GM06990 (cell line): ENCODE measurements around the gene CD248.
A peak's percentile ranks its signal among the peaks of the same experiment; 100 is the strongest.
"Not testable (repeated sequence)": the region's sequence is repeated elsewhere in the genome, so short reads cannot be mapped to it uniquely, and the experiment has no call there.

Experiments used
- DNase-seq: peaks from one replicate; pipeline ENCODE4 v3.0.0-alpha.2; 2011; ENCODE audit not compliant: insufficient read length; ENCODE audit errors: extremely low read depth
- H3K27me3 ChIP-seq: replicated peaks from 2 replicates; pipeline ENCODE4 v1.6.0; 2011; ENCODE audit warnings: low read length; ENCODE audit not compliant: control insufficient read depth, insufficient read depth
- H3K36me3 ChIP-seq: 2 replicates; pipeline ENCODE4 v1.5.1; 2011; ENCODE audit warnings: low read length; ENCODE audit not compliant: control insufficient read depth, insufficient read depth
- H3K4me3 ChIP-seq: replicated peaks from 2 replicates; pipeline ENCODE4 v1.5.1; 2011; ENCODE audit warnings: low read depth, mild to moderate bottlenecking, control low read depth, low read length
- TF ChIP-seq, protein P1 (sequence below): IDR thresholded peaks from 2 replicates; pipeline ENCODE4 v1.5.1; 2011; ENCODE audit warnings: low read length, control low read depth, mild to moderate bottlenecking, inconsistent platforms; ENCODE audit not compliant: insufficient read depth, poor library complexity, severe bottlenecking

Gene CD248

DNA sequence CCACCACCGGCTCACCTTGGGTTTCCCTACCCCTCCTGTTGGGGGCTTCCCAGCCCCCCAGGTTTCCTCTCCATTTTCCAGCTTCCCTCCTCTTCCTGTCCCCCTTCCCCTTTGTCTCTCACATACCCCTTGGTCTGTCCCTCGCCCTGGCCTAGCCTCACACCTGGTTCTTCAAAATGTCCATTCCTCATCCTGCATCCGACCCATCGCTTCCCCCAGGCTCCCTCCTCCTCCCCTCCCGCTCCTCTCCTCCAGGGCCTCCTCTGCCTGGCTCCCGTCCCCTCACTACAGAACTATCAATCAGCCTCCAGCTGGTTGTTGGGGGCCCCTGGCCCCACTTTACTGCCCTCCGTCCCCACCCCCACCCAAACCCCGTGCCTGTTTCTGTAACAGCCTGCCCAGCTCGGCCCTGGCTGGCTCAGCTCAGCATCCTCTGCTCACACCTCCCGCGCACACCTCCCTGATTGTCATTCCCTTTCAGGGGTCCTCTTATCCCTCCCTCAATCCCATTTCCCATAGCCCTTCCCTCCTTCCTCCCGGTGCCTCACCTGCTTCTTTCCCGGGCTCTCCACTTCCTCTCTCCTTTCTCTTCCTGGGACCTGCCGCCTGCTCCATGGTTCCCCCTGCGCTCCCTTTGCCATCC, 37.6 kb downstream of the CD248 start:
- Histone ChIP-seq H3K27me3 (no peaks in the 10 kb centered on the region), H3K4me3 (no peak overlapping the region), H3K36me3 (peaks cover 15% of the 10 kb centered on the region)
- TF ChIP-seq, protein P1, sequence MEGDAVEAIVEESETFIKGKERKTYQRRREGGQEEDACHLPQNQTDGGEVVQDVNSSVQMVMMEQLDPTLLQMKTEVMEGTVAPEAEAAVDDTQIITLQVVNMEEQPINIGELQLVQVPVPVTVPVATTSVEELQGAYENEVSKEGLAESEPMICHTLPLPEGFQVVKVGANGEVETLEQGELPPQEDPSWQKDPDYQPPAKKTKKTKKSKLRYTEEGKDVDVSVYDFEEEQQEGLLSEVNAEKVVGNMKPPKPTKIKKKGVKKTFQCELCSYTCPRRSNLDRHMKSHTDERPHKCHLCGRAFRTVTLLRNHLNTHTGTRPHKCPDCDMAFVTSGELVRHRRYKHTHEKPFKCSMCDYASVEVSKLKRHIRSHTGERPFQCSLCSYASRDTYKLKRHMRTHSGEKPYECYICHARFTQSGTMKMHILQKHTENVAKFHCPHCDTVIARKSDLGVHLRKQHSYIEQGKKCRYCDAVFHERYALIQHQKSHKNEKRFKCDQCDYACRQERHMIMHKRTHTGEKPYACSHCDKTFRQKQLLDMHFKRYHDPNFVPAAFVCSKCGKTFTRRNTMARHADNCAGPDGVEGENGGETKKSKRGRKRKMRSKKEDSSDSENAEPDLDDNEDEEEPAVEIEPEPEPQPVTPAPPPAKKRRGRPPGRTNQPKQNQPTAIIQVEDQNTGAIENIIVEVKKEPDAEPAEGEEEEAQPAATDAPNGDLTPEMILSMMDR, result no peak
- no peak for DNase-seq

DNA sequence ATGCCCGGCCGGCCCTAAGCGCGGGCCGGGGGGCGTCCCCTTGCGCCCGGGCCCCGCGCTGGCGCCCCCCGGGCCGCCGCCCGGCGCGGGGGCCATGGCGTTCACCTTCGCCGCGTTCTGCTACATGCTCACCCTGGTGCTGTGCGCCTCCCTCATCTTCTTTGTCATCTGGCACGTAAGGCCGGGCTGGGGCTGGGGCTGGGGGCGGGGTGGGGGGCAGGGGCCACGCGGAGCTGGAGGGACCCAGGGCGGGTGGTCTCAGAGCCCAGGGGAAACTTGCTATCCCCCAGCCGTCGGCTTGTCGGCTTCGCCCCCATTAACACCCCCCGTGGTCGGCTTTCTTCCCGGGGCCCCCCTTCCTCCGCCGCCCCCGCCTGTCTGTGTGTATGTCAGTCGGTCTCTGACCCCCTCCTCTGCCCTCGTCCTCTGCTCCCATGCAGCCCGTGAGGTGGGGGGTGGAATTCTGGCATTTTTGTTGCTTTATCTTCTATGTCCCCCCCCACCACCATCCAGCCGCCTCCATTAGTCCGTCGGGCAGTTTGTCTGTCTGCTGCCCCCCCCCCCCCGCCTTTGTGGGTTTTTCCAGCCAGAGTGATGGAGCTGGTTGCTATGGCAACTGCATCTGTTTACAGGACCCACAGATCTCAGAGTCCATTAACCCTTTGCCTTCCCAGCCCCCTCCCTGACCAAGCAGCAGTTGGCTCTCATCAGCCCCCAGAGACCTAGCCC, 38.3 kb downstream of the CD248 start:
- TF ChIP-seq, protein P1, result no peak
- no peak for DNase-seq
- Histone ChIP-seq H3K4me3 (no peak overlapping the region), H3K27me3 (no peaks in the 10 kb centered on the region), H3K36me3 (peaks cover 18% of the 10 kb centered on the region)

DNA sequence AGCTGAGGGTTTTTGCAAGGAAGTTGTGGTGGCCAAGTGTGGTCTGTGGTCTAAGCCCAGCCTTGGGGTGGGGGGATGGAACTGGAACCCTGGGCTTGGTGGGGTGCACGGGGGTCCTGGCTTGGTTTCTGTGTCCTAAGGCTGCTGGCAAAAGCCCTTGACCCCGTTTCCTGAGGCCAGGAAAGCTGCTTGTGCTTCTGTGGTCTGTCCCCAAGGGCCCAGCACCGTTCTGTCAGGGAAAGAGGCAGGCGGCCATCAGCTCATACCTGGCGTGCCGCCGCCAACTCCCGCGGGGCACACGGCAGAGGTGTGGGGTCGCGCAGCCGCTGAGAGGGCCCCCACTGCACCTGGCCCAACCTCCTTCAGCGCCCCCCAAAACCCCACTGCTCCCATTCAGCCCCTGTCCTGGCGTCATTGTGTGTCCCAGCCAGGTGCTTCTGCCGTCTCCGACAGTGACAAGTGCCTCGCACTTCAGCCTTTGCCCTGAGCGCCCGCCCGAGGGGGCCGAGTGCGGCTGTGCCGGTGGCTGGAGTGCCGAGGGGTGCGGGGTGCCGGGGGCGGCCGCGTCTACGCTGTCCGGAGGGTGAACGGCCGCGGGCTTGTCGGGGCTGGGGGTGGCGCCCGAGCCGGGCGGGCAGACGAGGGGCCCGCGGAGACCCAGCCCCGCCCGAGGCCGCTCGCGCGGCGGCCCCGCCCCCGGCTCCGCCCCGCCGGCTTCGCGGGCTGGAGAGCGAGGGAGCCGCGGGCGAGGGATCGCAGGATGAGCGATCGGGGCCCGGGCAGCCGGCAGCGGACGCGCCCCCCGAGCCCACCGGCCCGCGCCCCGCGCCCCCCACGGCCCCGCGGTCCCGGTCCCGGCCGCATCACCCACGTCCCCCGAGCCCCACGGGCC, 39.1 kb downstream of the CD248 start, which contains the start of gene CNIH2:
TSS of gene CNIH2 (plus strand) at position 705 of the 892 bp plus-strand sequence. CDS start 282 bp downstream, outside the sequence.
- 0 out of 2 replicates have a peak within 1 kb of the TSS, but pooled peaks have one; percentile 22 for H3K4me3 ChIP-seq
- DNase-seq, result no peak
- H3K36me3 ChIP-seq, result peaks cover 24% of the 10 kb centered on the region
- TF ChIP-seq, protein P1, result no peak
- H3K27me3 ChIP-seq, result no peaks in the 10 kb centered on the region

DNA sequence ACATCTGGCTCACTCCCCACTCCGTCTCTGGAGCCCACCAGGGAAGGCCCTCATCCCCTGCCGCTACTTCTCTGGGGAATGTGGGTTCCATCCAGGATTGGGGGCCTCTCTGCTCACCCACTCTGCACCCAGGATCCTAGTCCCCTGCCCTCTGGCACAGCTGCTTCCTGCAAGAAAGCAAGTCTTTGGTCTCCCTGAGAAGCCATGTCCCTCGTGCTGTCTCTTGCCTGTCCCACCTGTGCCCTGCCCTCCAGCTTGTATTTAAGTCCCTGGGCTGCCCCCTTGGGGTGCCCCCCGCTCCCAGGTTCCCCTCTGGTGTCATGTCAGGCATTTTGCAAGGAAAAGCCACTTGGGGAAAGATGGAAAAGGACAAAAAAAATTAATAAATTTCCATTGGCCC, 39.8 kb downstream of the CD248 start:
- not testable (repeated sequence) for H3K27me3 ChIP-seq, H3K4me3 ChIP-seq, DNase-seq
- peaks cover 28% of the 10 kb centered on the region for H3K36me3 ChIP-seq

DNA sequence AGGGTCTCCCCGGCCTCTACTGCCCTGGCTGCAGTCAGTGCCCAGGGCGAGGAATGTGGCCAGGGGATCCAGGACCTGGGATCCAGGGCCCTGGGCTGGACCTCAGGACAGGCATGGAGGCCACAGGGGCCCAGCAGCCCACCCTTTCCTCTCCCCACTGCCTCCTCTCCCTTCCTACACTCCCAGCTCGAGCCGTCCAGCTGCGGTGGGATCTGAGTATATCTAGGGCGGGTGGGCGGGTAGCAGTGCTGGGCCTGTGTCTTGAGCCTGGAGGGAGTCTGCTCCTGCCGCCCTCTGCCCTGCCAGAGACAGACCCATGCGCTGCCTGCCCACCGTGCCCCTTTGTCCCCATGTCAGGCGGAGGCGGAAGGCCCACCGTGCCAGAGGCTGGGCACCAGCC, 40.2 kb downstream of the CD248 start:
- H3K27me3 ChIP-seq, H3K4me3 ChIP-seq, DNase-seq: not testable (repeated sequence)
- peaks cover 32% of the 10 kb centered on the region for H3K36me3 ChIP-seq

DNA sequence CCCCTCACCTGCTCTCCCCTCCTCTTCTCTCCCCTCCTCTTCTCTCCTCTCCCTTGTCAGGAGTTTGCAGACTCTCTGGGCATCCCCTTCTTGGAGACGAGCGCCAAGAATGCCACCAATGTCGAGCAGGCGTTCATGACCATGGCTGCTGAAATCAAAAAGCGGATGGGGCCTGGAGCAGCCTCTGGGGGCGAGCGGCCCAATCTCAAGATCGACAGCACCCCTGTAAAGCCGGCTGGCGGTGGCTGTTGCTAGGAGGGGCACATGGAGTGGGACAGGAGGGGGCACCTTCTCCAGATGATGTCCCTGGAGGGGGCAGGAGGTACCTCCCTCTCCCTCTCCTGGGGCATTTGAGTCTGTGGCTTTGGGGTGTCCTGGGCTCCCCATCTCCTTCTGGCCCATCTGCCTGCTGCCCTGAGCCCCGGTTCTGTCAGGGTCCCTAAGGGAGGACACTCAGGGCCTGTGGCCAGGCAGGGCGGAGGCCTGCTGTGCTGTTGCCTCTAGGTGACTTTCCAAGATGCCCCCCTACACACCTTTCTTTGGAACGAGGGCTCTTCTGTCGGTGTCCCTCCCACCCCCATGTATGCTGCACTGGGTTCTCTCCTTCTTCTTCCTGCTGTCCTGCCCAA, 40.7 kb downstream of the CD248 start:
- Histone ChIP-seq H3K36me3 (peaks cover 33% of the 10 kb centered on the region), H3K4me3 (no peak overlapping the region), H3K27me3 (no peaks in the 10 kb centered on the region)
- DNase-seq, result no peak
- TF ChIP-seq, protein P1, result no peak
